Lower lobe of right lung (tissue), 2 donors: ENCODE results near the gene TECPR2. TPM values are rescaled to one million over a fixed set of nuclear protein-coding genes. Genes with fewer than 3 reads are reported as not detected.

Source experiments
- ATAC-seq, 2 donors: fragments of 200-7000 bp; cut with Tn5 transposase; one replicate each; pipeline ENCODE4 v1.9.1; 2020 to 2022; ENCODE audit warnings: mild to moderate bottlenecking in 2 of 2, moderate library complexity in 2 of 2
- DNase-seq: peaks from one replicate; pipeline ENCODE4 v3.0.0-alpha.2; 2020
- H3K27ac ChIP-seq: fragments of 200-600 bp; one replicate; pipeline ENCODE4 v1.8.0; 2022
- H3K27me3 ChIP-seq: fragments of 200-600 bp; one replicate; pipeline ENCODE4 v1.8.0; 2022; ENCODE audit warnings: low read depth
- H3K36me3 ChIP-seq: fragments of 200-600 bp; one replicate; pipeline ENCODE4 v1.8.0; 2022; ENCODE audit warnings: mild to moderate bottlenecking
- H3K4me1 ChIP-seq: fragments of 200-600 bp; one replicate; pipeline ENCODE4 v1.8.0; 2022
- H3K4me3 ChIP-seq: fragments of 200-600 bp; one replicate; pipeline ENCODE4 v1.8.0; 2022; ENCODE audit warnings: mild to moderate bottlenecking
- H3K9me3 ChIP-seq: fragments of 200-600 bp; one replicate; pipeline ENCODE4 v1.8.0; 2022
- intact Hi-C: fragments of 100-400 bp; cut with DNase I; formaldehyde crosslinking; loops from one replicate; pipeline ENCODE4 v1.11.0; 2022
- total RNA-seq: library from RNA; stranded (reverse); fragmentation: NEBNext Ultra II Directional; extraction: Animal tissue kit (Norgen Biotek cat#: 25700); gene quantifications from one replicate; pipeline ENCODE4 v1.2.1, GENCODE V29; 2021
- TF ChIP-seq, protein P1 (sequence below): fragments of 200-600 bp; IDR thresholded peaks from one replicate; pipeline ENCODE4 v1.8.0; 2022; ENCODE audit warnings: antibody characterized with exemption, mild to moderate bottlenecking
- donor health status: DM: no; HTN: yes; CAD: no; lungs with severe emphysema.

The TECPR2 gene
- total RNA-seq, 1 donor from 2014 or later = 23.2 TPM

- TF ChIP-seq, protein P1, sequence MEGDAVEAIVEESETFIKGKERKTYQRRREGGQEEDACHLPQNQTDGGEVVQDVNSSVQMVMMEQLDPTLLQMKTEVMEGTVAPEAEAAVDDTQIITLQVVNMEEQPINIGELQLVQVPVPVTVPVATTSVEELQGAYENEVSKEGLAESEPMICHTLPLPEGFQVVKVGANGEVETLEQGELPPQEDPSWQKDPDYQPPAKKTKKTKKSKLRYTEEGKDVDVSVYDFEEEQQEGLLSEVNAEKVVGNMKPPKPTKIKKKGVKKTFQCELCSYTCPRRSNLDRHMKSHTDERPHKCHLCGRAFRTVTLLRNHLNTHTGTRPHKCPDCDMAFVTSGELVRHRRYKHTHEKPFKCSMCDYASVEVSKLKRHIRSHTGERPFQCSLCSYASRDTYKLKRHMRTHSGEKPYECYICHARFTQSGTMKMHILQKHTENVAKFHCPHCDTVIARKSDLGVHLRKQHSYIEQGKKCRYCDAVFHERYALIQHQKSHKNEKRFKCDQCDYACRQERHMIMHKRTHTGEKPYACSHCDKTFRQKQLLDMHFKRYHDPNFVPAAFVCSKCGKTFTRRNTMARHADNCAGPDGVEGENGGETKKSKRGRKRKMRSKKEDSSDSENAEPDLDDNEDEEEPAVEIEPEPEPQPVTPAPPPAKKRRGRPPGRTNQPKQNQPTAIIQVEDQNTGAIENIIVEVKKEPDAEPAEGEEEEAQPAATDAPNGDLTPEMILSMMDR = no peak
- H3K4me3 ChIP-seq = no peak overlapping the region
- intact Hi-C loops = no loop called here
- peak; percentile 87 to 93 for ATAC-seq
- H3K9me3 ChIP-seq = no peaks in the 10 kb centered on the region
- no peaks in the 10 kb centered on the region for H3K27me3 ChIP-seq
- H3K36me3 ChIP-seq = peaks cover 27% of the 10 kb centered on the region
- DNase-seq = peak; percentile 83
- peak overlapping the region; percentile 83 for H3K27ac ChIP-seq
- H3K4me1 ChIP-seq = peaks cover 21% of the 10 kb centered on the region
These were observed 137.5 kb downstream of the TECPR2 start for GRCh38 chr14:102500158-102500662.

DNA sequence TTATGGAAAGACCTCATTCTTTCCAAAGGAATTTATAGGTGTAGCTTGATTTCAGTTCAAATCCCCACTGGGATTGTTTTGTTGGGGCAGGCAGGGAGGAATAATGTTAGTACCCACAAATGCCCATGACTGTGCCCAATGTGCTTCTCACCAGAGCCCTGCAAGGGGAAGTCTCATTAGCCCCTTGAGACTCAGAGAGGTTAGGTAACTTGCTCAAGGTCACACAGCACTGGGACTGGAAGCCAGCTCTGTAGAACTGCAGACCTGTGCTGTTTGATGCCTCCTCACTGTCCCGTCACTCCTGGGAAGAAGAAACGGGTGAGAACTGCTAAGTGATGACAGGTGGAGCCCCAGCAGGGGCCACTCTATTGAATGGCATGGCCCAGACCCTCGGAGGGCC lies 138.0 kb downstream of the TECPR2 start:
- Histone ChIP-seq H3K4me3 (no peak overlapping the region), H3K27me3 (no peaks in the 10 kb centered on the region), H3K4me1 (peaks cover 21% of the 10 kb centered on the region), H3K27ac (peak overlapping the region; percentile 83), H3K36me3 (peaks cover 27% of the 10 kb centered on the region), H3K9me3 (no peaks in the 10 kb centered on the region)
- intact Hi-C loops = no loop called here
- DNase-seq (no peak), ATAC-seq (peak in 1 of 2 donors; percentile 19)
- TF ChIP-seq, protein P1 = no peak

GRCh38 chr14:102501751-102502315 lies 139.1 kb downstream of the TECPR2 start:
- intact Hi-C loops = no loop called here
- Histone ChIP-seq H3K4me3 (no peak overlapping the region), H3K36me3 (peaks cover 27% of the 10 kb centered on the region), H3K4me1 (peaks cover 21% of the 10 kb centered on the region), H3K27ac (no peak overlapping the region), H3K27me3 (no peaks in the 10 kb centered on the region), H3K9me3 (no peaks in the 10 kb centered on the region)
- TF ChIP-seq, protein P1 = no peak
- ATAC-seq (no peak), DNase-seq (no peak)

DNA sequence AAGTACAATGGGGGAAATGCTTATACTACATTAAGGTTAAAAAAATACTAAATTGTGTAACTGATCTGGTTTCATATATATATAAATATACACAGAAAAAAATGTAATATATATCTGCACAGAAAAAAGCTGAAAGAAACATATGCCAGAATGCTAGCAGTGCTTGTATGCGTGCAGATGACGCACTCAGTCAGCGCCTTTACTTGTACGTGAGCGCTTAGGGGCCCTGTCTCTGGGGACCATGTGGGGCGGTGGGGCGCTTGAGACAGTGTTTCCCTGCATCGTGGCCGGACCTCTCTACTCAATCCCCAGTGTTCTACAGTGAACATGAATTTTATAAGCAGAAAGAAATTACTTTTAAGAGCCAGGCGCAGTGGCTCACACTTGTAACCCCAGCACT lies 139.8 kb downstream of the TECPR2 start:
- Histone ChIP-seq H3K36me3 (peaks cover 20% of the 10 kb centered on the region), H3K9me3 (no peaks in the 10 kb centered on the region), H3K4me3 (no peak overlapping the region), H3K27ac (no peak overlapping the region), H3K4me1 (peaks cover 21% of the 10 kb centered on the region), H3K27me3 (no peaks in the 10 kb centered on the region)
- intact Hi-C loops = no loop called here
- ATAC-seq = no peak
- DNase-seq = no peak
- TF ChIP-seq, protein P1 = no peak

- no peaks in the 10 kb centered on the region for H3K27me3 ChIP-seq
- no peak overlapping the region for H3K4me3 ChIP-seq
- H3K27ac ChIP-seq = no peak overlapping the region
- peaks cover 8% of the 10 kb centered on the region for H3K36me3 ChIP-seq
- intact Hi-C loops = no loop called here
- H3K9me3 ChIP-seq = no peaks in the 10 kb centered on the region
- ATAC-seq (no peak), DNase-seq (no peak)
- TF ChIP-seq, protein P1 = no peak
- peaks cover 26% of the 10 kb centered on the region for H3K4me1 ChIP-seq
These were observed 141.0 kb downstream of the TECPR2 start for GRCh38 chr14:102503641-102504327.
